HS-27A (cell line): ENCODE measurements around the gene FOXK1.

ENCODE experiments used
- DNase-seq: peaks from one replicate; pipeline ENCODE4 v3.0.0-alpha.2; 2012; ENCODE audit warnings: low read depth, missing footprints

FOXK1 gene

DNA sequence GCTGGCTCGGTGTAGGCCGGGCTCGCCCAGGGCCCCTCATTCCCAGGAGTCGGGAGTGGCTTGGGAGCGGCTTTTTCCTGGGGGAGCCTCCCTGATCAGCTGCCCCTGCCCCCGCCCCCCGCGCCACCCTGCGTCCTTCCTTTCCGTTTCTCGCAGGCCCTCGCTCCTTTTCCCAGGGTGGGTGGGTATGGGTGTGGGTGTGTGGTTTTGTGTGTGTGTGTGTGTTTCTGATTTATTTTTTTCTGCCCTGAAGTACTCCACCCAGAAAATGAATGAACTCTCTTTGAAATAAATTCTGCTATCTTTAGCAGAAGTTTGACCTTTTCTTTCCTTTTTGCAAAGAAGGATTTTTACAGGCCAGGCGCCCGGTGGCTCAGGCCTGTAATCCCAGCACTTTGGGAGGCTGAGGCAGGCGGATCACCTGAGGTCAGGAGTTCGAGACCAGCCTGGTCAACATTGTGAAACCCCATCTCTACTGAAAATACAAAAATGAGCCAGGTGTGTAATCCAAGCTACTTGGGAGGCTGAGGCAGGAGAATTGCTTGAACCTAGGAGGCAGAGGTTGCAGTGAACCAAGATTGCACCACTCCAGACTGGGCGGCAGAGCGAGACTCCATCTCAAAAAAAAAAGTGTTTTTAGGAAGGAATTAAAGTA is 63.3 kb downstream of the FOXK1 start:
- DNase-seq, result no peak

DNA sequence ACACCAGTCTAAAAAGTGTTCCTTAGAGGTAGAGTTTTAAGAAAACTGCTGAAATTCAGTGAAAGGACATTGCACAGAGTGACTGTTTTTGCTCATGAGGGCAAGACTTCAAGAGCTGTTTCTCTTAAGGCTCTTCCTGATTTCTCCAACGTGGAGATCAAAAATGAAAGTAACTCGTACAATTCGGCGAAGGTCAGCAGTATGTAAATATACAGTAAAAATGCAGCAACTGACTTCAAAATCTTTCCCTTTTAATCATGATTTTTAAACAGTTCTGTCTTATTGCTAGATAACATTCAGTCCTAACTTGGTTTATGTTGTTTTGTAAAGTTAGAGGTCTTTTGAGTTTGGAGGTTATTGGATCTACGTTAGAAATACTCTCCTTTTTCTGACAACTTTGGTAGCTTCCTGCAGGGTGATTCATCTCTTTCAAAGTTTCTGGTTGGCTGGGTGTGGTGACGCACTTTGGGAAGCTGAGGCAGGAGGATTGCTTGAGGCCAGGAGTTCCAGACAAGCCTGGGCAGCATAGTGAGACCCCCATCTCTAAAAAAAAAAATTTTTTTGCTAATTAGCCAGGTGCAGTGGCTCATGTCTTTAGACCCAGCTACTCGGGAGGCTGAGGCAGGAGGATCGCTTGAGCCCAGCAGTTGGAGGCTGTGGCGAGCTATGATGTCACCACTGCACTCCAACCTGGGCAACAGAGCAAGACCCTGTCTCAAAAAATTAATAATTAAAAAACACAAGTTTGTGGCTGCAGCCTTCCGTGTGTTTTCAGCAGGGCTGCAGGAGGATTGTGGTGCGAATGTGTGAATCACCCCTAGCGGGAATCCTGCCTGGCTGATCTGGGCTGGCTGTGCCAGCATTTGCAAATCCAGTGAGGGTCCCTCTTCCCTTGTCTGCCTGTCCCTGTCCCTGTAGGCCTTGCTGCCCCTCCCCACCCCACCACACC is 64.2 kb downstream of the FOXK1 start:
- DNase-seq, result no peak

DNA sequence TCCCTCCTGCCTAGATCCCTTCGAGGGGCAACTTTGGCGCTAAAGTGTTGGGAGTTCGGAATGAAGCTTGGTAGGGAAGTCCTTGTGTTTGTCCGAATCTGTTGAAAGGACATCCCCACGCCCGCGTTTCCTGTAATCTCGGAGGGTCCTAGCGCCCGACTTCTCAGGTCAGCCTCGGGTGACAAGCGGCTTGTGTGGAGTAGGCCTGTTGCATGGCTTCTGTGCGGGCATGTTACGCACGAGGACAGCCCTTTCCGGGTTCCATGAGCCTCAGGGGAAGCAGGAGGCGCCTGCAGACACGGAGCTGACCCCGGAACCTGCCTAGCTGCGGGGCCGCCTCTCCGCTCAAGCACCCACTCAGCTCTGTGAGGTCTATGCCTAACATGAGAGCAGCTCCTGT is 64.9 kb downstream of the FOXK1 start:
- no peak for DNase-seq

DNA sequence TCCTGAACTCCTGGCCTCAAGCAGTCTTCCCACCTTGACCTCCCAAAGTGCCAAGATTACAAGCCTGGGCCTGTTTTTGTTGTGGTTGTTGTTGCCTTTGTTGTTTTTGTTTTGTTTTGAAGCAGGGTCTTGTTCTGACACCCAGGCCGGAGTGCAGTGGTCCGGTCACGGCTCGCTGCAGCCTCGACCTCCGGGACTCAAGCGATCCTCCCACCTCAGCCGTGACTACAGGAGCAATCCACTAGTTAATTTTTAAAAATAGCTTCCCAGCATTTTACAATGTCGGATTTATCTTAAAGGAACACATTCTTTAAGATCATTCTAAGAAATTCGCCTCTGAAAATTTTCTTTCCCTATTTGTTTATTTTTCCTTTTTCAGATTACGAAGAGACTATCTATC is 65.7 kb downstream of the FOXK1 start:
- no peak for DNase-seq

DNA sequence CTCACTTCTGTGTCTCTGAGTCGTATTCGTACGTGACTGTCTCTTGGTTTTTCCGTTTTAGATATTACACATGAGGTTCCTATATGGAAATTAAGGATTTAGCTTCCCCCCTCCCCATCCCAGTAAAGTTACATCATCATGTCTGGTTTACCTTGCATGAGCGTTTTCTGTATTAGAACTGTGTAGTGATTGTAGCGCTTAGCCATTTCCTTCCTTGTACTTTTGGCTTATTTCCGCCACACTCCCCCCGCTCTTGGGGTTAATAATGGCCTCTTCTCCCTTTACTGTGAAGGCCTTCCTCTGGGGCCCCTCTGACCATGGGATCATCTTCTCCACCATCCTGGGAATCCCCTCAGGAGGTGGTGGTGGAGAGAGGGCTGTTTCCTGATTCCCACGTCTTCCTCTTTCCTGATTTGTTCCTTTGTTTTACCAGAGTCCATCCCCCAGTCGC is 66.2 kb downstream of the FOXK1 start:
- DNase-seq, result no peak

DNA sequence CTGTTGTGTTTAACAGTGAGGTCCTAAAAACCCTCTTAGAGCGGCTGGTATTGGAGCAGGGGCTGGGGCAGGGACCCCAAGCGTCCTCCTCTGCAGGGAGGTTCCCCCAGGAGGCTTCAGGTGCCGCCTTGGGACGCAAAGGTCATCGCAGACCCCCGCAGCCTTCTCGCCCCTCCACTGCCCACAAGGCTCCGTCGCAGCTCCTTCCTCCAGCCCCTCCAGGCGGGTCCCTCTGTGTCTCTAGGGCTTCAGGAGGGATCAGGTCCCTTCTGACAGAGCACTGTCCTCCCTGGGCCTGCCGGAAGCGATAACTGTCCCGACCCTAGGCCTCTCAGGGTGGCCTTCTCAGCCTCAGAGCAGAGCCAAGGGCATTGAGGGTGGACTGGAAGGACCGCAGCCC is 67.3 kb downstream of the FOXK1 start:
- no peak for DNase-seq

DNA sequence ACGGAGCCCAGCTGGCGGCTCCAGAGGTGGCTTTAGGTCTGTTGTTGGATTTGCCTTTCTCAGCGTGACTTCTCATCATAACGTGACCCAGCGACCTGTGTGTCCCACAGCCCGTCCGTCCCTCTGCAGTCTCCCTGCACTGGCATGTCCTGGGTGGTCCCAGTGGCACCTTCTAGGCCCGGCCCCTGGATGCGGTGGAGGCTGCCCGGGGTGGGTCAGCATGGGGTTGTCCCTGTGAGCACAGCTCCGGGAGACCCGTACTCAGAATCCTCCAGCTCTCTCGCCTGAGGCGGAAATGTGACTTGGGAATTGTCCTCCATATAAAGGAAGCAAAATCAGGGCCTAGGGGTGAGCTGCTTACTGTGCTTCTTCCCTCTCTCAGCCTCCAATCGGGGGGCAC is 67.7 kb downstream of the FOXK1 start:
- DNase-seq, result no peak

DNA sequence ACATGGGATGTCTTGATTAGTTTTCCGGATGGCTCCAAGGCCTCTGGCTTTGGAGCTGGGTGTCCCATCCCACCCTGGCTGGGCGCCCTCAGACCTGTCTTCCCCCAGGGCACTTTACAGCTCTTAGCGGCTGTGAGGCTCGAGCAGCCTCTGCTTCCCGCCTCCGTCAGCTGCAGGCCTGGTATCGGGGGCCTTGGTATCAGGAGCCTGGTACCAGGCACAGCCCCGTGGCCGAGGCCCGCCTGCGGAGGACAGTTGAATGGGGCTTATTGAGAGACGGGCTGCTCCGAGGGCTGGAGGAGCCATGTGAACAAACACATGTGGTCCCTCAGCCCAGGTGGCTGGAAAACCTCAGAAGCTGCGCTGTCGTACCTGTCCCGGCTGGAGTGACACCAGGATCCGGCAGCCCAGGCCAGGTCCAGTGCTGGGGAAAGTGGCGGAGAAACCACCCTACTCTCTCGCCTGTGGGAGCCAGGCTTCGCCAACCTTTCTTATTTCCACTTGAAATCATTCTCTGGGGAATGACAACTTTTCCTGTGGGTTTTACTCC is 69.4 kb downstream of the FOXK1 start:
- no peak for DNase-seq

DNA sequence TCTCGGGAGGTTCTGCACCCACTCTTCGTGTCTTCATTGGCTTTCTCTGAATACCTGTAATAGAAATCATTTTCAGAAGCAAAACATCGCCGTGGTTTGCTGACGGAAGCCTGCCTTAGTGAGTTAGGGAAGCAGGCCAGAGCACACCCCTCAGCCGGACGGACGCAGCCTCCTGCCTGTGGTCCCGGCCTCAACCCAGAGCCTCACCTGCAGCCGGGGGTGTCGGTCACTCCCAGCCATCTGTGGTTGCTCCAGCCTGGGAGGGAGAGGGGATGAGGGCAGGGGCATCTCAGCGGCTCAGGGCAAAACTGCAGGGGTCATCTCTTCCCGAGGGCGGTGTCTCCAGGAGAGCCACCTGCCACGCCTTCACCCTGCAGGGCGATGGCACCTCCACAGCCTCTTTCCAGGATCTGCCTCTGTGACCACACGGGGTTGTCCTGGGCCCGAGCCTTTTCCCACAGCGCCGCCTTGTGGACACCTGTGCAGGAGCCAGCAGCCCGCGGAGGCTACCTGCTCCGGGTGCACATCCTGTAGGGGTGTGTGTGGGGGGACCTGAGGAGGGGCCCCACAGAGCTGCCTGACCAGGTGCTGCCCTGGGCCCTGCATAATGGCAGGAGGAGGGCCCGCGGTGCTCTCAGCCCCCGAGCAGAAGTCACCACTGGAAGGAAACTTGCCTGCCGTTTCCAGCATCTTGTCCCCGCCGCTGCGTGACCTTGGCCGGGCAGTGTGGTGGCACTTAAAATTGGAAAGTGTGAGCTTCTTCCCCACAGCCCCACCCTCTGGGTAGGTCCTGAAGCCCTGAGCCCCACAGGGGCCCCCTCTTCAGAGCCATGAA is 71.7 kb downstream of the FOXK1 start:
- DNase-seq, result no peak

DNA sequence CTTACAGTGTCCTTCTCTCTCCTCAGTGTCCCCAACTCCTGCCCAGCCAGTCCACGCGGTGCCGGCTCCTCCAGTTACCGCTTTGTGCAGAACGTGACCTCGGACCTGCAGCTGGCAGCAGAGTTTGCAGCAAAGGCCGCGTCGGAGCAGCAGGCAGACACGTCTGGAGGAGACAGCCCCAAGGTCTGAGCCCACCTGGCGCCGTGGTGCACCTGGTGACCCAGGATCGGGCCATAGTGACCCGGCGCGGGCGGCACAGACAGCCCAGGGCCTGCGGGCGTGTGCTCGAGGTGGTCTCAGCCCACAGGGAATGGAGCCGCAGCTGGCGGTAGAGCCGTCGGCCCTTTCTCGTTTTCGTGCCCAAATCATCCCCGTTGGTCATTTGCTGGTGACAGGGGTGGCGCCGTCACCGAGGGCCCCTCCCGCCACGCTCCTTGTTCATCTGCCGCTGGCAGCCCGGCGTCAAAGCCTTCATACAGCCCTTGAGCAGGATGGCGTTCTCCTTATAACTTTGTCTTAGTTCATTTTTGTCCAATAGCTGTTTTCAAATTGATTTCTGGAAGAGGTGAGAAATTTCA is 72.4 kb downstream of the FOXK1 start:
- no peak for DNase-seq

DNA sequence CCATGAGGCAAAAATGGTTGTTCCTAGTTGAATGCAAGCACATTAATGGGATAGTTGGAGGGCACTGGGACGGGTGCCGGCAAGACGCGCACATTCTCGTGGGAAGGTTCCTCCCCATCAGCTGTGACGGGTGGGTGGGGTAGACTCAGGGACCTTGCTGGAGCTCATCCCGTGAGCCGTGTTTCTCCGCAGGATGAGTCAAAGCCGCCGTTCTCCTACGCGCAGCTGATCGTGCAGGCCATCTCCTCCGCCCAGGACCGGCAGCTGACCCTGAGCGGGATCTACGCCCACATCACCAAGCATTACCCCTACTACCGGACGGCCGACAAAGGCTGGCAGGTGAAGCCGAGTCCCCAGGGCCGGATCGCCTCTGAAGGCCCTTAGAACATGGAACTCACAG is 73.0 kb downstream of the FOXK1 start:
- no peak for DNase-seq

DNA sequence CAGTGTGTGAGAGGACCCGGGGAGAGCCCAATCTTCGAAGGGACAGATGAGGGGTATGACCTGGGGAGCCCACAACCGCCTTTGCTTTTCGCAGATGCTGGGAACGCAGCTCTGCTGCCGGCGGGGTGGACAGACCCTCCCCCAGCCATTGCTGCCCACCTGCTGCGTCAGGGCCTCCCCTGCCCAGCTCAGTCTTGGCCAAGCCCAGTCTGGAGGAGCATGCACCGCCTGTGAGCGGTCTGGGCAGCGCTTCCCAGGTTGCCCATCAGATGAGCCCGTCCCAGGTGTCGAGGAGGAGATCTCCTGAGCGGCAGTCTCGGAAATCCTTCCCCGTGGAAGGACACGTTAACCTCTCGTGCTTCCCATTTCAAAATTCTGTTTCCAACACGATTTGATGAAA is 76.0 kb downstream of the FOXK1 start:
- no peak for DNase-seq

DNA sequence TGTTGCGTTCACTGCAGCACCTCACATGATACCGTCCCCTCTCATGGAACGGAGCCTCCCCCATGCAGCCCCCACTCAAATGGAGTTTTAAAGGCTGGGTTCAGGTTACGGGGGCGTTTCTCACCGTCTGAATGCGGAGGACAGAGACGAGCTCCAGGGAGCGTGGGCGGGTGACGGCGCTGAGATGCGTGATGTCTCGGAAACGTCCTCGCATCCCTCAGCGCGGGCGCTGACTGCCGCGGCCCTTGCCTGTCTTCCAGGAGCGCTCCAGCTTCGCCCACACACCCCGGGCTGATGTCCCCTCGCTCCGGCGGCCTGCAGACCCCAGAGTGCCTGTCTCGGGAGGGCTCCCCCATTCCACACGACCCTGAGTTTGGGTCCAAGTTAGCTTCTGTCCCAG is 76.7 kb downstream of the FOXK1 start:
- no peak for DNase-seq

DNA sequence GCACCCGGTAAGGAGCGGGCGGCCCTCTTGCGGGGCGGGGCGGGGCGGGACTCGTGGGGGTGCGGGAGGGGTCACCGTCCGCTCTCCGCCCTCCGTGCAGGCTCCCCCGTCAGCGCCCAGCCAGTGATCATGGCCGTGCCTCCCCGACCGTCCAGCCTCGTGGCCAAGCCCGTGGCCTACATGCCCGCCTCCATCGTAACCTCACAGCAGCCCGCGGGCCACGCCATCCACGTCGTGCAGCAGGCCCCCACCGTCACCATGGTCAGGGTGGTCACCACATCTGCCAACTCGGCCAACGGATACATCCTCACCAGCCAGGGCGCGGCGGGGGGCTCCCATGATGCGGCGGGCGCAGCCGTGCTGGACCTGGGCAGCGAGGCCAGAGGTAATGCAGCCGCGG is 77.1 kb downstream of the FOXK1 start:
- no peak for DNase-seq

DNA sequence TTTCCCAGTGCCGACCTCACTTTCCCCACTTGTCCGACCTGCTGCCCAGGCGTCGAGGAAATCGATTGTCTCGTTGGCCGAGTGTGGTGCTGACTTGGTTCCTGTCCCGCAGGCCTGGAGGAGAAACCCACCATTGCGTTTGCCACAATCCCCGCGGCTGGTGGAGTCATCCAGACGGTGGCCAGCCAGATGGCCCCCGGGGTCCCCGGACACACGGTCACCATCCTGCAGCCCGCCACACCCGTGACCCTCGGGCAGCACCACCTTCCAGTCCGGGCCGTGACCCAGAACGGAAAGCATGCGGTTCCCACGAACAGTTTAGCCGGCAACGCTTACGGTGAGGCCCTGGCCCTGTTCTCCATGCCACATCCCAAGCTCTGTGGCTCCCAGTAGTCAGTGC is 78.9 kb downstream of the FOXK1 start:
- DNase-seq, result no peak

DNA sequence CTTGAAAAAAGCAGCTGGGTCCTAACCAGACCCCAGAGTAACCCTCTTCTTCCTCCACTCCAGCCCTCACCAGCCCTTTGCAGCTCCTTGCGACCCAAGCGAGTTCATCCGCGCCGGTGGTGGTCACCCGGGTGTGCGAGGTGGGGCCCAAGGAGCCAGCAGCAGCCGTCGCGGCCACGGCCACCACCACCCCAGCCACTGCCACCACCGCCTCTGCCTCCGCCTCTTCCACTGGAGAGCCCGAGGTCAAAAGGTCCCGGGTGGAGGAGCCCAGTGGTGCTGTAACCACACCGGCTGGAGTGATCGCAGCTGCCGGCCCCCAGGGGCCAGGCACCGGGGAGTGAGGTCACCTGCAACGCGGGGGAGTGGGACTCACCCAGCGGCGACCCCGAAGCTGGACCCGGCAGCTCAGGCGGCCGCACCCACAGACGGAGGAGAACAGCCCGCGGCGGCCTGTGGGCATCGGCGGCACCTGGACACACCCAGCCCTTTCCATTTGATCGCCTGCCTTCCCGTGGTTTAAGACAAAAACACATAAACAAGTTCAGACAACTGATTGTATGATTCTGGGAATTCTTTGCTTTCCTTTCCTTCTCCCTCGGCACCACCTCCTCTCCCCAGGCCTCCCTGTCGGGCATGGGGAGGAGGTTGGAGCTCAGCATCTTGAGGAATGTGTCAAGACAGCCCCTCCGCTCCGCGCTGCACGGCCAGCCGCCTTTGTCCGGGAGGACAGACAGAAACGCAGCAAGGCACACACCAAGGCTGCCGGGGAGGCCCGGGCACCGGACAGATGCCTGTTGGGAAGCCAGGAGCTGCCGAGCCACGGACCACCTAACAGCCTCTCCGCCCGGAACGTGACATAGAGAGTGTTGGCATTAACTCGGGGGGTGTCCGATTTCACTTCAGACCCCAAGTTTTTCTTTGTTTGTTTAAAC is 80.3 kb downstream of the FOXK1 start:
- DNase-seq, result no peak

DNA sequence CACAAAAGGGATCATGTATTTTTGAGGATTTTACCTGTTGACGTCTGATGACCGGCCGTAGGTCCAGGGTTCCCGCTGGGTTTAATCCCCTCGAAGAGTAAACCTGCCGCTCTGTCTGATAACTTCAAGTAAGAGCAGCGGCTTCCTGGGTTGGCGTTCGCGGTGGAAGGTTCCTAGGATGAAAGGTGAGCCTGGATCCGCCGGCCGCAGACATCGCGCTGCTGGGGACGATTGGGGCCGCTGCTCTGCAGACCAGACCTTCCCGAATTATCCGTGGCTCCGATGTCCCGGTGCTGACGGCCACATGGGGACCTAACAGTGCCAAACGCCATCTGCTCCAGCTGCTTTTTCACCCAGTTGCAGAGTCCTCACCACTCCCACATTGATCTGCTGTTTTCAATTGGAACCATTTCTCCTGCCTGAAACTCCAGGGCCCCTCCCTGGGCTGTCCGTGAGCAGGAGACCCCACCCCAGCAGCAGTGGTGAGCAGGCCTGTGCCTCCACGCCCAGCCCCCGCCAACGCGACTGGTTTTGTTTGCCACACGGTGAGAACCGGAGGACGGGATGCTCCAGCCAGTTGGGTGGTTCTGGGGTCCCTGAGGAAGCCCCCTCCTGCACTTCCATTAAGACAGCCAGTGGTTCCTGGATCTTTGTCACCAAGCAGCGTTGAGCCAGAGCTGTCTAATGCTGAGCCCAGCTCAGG is 81.1 kb downstream of the FOXK1 start:
- DNase-seq, result no peak

DNA sequence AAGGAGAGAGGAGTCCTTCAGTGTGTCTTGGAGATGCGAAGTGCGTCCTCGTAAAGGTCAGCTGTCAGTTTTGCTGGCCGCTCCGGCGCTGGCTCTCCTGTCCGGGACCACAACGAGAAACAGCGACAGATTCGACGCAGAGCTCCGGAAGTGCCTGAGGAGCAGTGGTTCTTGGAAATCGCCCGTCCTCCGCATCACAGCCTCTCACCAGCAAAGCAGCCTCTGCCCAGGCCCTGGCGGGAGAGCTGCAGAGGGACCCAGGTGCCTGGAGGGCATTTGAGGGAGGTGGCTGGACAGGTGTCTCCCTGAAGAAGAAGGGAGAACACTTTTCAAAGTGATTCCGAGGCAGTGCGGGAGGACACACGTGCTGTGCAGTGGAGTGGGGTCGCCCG is 81.7 kb downstream of the FOXK1 start:
- DNase-seq, result no peak

DNA sequence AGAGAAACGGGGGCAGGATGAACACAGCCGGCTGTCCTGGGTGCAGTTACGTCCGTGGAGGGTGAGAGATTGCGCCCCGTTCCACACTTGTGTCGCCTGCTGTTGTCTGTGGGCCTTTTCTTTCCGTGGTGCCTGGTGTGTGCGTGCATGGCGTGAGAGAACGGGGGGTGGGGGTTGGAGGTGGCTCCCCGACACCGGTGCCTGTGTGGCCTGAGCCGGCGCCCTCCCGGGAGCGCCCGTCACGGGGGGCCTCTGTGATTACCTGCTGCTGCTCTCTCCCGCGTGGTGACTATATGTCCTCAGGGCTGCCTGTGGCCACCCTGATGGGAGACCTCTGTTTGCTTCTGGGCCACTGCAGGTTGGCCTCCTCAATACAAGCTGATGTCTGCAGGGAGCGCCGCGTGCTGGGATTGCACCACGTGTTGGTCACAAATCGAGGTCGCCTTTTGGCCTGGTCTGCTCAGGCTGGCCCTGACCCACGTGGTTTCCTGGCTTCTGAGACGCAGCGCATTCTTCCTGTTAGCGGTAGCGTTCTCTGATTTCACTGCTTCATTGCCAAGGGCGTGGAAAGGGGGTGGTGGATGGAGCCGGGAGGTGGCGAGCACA is 82.4 kb downstream of the FOXK1 start:
- no peak for DNase-seq
